Testis (tissue), 3 donors: ENCODE results near the gene PPARD. TPM values are rescaled to one million over a fixed set of nuclear protein-coding genes. Genes with fewer than 3 reads are reported as not detected.

Experiments used
- DNase-seq: peaks from one replicate; pipeline ENCODE4 v3.0.0-alpha.2; 2019
- H3K27ac ChIP-seq, 2 donors: fragments of 200-600 bp; sonication (generic); one replicate each; pipeline ENCODE4 v1.5.1; 2019
- H3K27me3 ChIP-seq: fragments of 200-600 bp; sonication (generic); one replicate; pipeline ENCODE4 v1.5.1; 2019
- H3K36me3 ChIP-seq: fragments of 200-600 bp; sonication (generic); one replicate; pipeline ENCODE4 v1.5.1; 2017; ENCODE audit warnings: low read depth; ENCODE audit errors: missing control alignments
- H3K4me1 ChIP-seq: fragments of 200-600 bp; sonication (generic); one replicate; pipeline ENCODE4 v1.5.1; 2019
- H3K4me3 ChIP-seq, 2 donors: fragments of 200-600 bp; sonication (generic); one replicate each; pipeline ENCODE4 v1.5.1; 2017 to 2019
- H3K9me3 ChIP-seq: fragments of 200-600 bp; sonication (generic); one replicate; pipeline ENCODE4 v1.5.1; 2017
- POLR2A ChIP-seq: fragments of 450-650 bp; IDR thresholded peaks from one replicate; pipeline ENCODE4 v1.6.1; 2017; ENCODE audit warnings: antibody characterized with exemption, mild to moderate bottlenecking, moderate library complexity
- WGBS, 2 donors: methylation state at CpG; one replicate each; pipeline ENCODE4 v1.1.5; 2018; 5-methylcytosine and 5-hydroxymethylcytosine counted together
- intact Hi-C: fragments of 100-400 bp; cut with DNase I; formaldehyde crosslinking; loops from one replicate; pipeline ENCODE4 v1.15.1; 2023; ENCODE audit warnings: low total_unique reads
- polyA plus RNA-seq: library from polyadenylated mRNA; stranded (reverse); fragments of 350-450 nt; fragmentation: Illumina TruSeq; extraction: RNeasy Lipid Tissue Mini Kit (QIAGEN cat#74804); gene quantifications from one replicate; pipeline ENCODE4 v1.2.3, GENCODE V29; 2014; ENCODE audit warnings: low read depth, low replicate concordance; ENCODE audit not compliant: insufficient read depth
- total RNA-seq, 2 donors: library from RNA; depleted of rRNA; stranded (reverse); fragments of >200 nt; gene quantifications; one replicate each; pipeline ENCODE4 v1.2.3, GENCODE V29; 2016
- TF ChIP-seq, protein P1 (sequence below), 3 experiments: fragments of 450-650 bp in 2 of 3; fragments of 200-600 bp in 1 of 3; sonication (generic) in 1 of 3; IDR thresholded peaks; one replicate each; pipeline ENCODE4 v1.5.1; 2016 to 2019; ENCODE audit warnings: antibody characterized with exemption in 3 of 3, mild to moderate bottlenecking in 2 of 3, moderate library complexity in 1 of 3

The PPARD gene
- total and polyA plus RNA-seq, 3 donors from 2014 or later: 21.0 to 23.0 (median 21.5) TPM

DNA sequence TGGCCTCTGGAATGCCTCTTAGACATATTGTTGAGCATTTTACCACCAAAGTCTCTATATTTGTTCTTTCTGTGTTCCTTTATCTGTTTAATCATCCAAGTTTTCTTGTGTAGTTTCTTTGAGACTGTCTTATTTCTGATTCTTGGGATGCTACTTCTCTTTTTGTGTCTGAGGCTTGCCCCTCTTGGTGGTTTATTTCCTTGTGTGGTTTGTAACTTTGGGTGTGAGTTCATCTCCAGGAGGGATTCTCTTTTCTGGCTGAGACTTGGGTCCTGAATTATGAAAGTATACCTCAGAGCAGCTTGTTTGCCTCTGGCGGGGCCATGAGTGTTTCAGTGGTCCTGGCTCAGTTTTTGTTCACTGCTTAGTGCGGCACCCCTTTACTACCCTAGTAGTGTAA is 33.9 kb downstream of the PPARD start:
- no peak for DNase-seq
- Histone ChIP-seq H3K27ac (no peak overlapping the region), H3K9me3 (no peaks in the 10 kb centered on the region), H3K4me1 (no peaks in the 10 kb centered on the region), H3K36me3 (no peaks in the 10 kb centered on the region), H3K4me3 (no peak overlapping the region), H3K27me3 (no peaks in the 10 kb centered on the region)
- TF ChIP-seq, protein P1, sequence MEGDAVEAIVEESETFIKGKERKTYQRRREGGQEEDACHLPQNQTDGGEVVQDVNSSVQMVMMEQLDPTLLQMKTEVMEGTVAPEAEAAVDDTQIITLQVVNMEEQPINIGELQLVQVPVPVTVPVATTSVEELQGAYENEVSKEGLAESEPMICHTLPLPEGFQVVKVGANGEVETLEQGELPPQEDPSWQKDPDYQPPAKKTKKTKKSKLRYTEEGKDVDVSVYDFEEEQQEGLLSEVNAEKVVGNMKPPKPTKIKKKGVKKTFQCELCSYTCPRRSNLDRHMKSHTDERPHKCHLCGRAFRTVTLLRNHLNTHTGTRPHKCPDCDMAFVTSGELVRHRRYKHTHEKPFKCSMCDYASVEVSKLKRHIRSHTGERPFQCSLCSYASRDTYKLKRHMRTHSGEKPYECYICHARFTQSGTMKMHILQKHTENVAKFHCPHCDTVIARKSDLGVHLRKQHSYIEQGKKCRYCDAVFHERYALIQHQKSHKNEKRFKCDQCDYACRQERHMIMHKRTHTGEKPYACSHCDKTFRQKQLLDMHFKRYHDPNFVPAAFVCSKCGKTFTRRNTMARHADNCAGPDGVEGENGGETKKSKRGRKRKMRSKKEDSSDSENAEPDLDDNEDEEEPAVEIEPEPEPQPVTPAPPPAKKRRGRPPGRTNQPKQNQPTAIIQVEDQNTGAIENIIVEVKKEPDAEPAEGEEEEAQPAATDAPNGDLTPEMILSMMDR (IDR thresholded peaks at IDR 0.05): no peak
- no peak for TF ChIP-seq POLR2A
- WGBS, 2 donors: 40 to 98% methylated on average over 1 to 2 of the region's 2 CpGs
- intact Hi-C loops: no loop called here

DNA sequence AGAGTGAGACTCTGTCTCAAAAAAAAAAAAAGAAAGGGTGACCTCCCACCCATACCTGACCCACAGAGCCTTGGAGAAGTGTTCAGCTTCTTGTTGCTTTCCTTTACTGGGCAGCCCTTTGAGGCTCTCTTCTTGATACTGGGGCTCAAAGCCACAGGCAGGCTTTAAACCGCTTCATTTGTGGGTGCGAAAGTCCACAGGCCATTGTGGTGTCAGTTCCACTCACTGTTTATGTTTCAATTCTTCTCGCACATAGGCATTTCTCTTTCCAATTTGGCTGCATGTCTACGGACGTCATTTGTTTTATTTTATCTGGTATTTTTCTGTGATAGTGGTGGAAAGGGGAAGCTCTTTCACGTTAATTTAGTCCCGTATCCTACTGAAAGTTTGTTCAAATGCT is 34.6 kb downstream of the PPARD start:
- H3K27ac ChIP-seq: no peak overlapping the region
- WGBS, 2 donors: 57 to 75% methylated on average over 7 of the region's 7 CpGs

DNA sequence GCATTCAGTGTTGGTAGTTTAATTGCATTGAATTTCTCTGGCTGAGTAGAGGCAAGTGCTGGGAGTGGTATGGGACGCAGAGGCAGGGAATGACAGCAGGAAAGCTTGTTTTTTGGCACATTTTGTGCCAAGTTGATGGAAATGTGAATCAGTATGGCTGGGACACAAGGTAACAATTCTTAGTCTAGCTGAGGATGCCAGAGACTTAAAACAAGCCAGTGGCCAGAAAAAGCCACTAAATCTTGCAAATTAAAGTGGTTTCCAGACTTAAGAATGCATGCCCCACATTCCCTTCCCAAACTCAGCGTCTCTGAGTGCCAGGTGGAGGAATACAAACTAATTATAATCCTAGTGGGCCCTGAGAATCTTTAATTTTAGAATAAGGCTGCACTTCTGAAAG is 35.9 kb downstream of the PPARD start:
- no peak for DNase-seq
- no peaks in the 10 kb centered on the region for H3K4me1 ChIP-seq
- H3K27ac ChIP-seq: no peak overlapping the region
- H3K4me3 ChIP-seq: no peak overlapping the region
- WGBS, 2 donors: 58 to 67% methylated on average over 2 of the region's 2 CpGs
- TF ChIP-seq, protein P1 (IDR thresholded peaks at IDR 0.05): no peak
- TF ChIP-seq POLR2A: no peak
- no peaks in the 10 kb centered on the region for H3K36me3 ChIP-seq
- H3K27me3 ChIP-seq: no peaks in the 10 kb centered on the region
- intact Hi-C loops: no loop called here
- H3K9me3 ChIP-seq: no peaks in the 10 kb centered on the region

More for the DNA sequence above, 34.6 kb downstream of the PPARD start:
- no peak for DNase-seq
- intact Hi-C loops: no loop called here
- no peak for TF ChIP-seq POLR2A
- TF ChIP-seq, protein P1 (IDR thresholded peaks at IDR 0.05): no peak
- no peaks in the 10 kb centered on the region for H3K9me3 ChIP-seq
- H3K4me3 ChIP-seq: no peak overlapping the region
- H3K27me3 ChIP-seq: no peaks in the 10 kb centered on the region
- no peaks in the 10 kb centered on the region for H3K4me1 ChIP-seq
- no peaks in the 10 kb centered on the region for H3K36me3 ChIP-seq

- TF ChIP-seq, protein P1 (IDR thresholded peaks at IDR 0.05): no peak
- no peak for TF ChIP-seq POLR2A
- intact Hi-C loops: no loop called here
- Histone ChIP-seq H3K9me3 (no peaks in the 10 kb centered on the region), H3K4me3 (no peak overlapping the region), H3K4me1 (no peaks in the 10 kb centered on the region), H3K27ac (no peak overlapping the region), H3K27me3 (no peaks in the 10 kb centered on the region), H3K36me3 (no peaks in the 10 kb centered on the region)
- DNase-seq: no peak
- 90 to 96% methylated on average over 6 of the region's 6 CpGs for WGBS, 2 donors
Measured at GRCh38 chr6:35381132-35381531, 38.8 kb downstream of the PPARD start.

DNA sequence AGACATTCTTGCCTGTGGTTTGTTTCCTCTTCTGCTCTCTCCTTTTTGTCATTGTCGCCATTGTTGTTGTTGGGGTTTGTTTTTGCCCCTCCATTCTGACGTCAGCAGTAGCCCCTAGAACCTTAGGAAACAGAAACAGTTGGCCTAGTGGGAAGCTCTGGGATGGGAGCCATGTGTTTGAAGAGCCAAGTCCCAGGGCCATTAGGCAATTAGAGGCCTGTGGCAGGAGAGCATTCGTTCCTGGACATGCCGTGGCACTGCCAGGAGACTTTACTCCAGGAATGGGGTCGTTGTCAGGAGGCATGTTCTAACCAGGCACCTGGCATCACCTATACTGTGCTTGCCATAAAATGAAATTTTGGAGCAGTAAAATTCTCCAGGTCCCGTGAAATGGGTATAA is 39.7 kb downstream of the PPARD start:
- no peaks in the 10 kb centered on the region for H3K36me3 ChIP-seq
- no peak for TF ChIP-seq POLR2A
- TF ChIP-seq, protein P1 (IDR thresholded peaks at IDR 0.05): no peak
- intact Hi-C loops: no loop called here
- H3K27ac ChIP-seq: no peak overlapping the region
- no peak overlapping the region for H3K4me3 ChIP-seq
- 81 to 88% methylated on average over 5 to 6 of the region's 6 CpGs for WGBS, 2 donors
- no peaks in the 10 kb centered on the region for H3K4me1 ChIP-seq
- DNase-seq: no peak
- no peaks in the 10 kb centered on the region for H3K9me3 ChIP-seq
- H3K27me3 ChIP-seq: no peaks in the 10 kb centered on the region
